Measurements from ENCODE around the gene LEFTY1. TPM values are rescaled to one million over a fixed set of nuclear protein-coding genes. Genes with fewer than 3 reads are reported as not detected.
"Not testable (repeated sequence)": the region's sequence is repeated elsewhere in the genome, so short reads cannot be mapped to it uniquely, and the experiment has no call there.

Gene LEFTY1
- total RNA-seq, 6 experiments from 2014 or later, result not detected

GRCh38 chr1:225840223-225840610, 48.7 kb downstream of the LEFTY1 start:
- no peak overlapping the region for H3K27ac Mint-ChIP-seq
- no peaks in the 10 kb centered on the region for H3K9me3 Mint-ChIP-seq
- no peaks in the 10 kb centered on the region for H3K4me1 Mint-ChIP-seq (ENCODE audit: low read depth)
- H3K4me3 Mint-ChIP-seq, result no peak overlapping the region
- DNase-seq, result no peak
- peaks cover 2% of the 10 kb centered on the region for H3K27me3 Mint-ChIP-seq (ENCODE audit: insufficient read depth)
- TF ChIP-seq CTCF (IDR thresholded peaks at IDR 0.05), result no peak
- no peaks in the 10 kb centered on the region for H3K36me3 Mint-ChIP-seq (ENCODE audit: low read depth)

- H3K27ac Mint-ChIP-seq, result no peak overlapping the region
These were observed 50.2 kb downstream of the LEFTY1 start for GRCh38 chr1:225838793-225839192.

GRCh38 chr1:225836296-225836695, 52.6 kb downstream of the LEFTY1 start:
- not testable (repeated sequence) for H3K27ac Mint-ChIP-seq; H3K27me3 Mint-ChIP-seq (ENCODE audit: insufficient read depth); H3K4me1 Mint-ChIP-seq (ENCODE audit: low read depth); H3K9me3 Mint-ChIP-seq; DNase-seq; H3K36me3 Mint-ChIP-seq (ENCODE audit: low read depth); H3K4me3 Mint-ChIP-seq

More at GRCh38 chr1:225838793-225839192, 50.2 kb downstream of the LEFTY1 start:
- Mint-ChIP-seq H3K4me3 (no peak overlapping the region), H3K9me3 (no peaks in the 10 kb centered on the region), H3K4me1 (ENCODE audit: low read depth) (no peaks in the 10 kb centered on the region), H3K36me3 (ENCODE audit: low read depth) (no peaks in the 10 kb centered on the region; the same call in 1 of the 2 replicates), H3K27me3 (ENCODE audit: insufficient read depth) (peaks cover 2% of the 10 kb centered on the region)
- no peak for DNase-seq
- no peak for TF ChIP-seq CTCF (IDR thresholded peaks at IDR 0.05)

Small RNA genes lying within 50 kb of the gene (microRNA-seq; reads per million reads assigned to microRNA genes)
- gene MIR6741, result 3.1 reads per million

Other genes with a start within 250 kb of the LEFTY1 start
- 100 to 1,000 TPM; 133 to 171 (median 139) TPM for gene ENAH, start 236.0 kb downstream of the LEFTY1 start, total RNA-seq (2021; fragmentation: NEBNext Ultra II Directional; extraction: Animal tissue kit (Norgen Biotek cat#: 25700))
- gene SRP9, start 111.3 kb downstream of the LEFTY1 start, total RNA-seq (2021; fragmentation: NEBNext Ultra II Directional; extraction: Animal tissue kit (Norgen Biotek cat#: 25700)), result 100 to 1,000 TPM; 219 to 277 (median 246) TPM
- 10 to 100 TPM; 30.3 to 38.7 (median 34.9) TPM for gene EPHX1, start 79.0 kb downstream of the LEFTY1 start, total RNA-seq (2021; fragmentation: NEBNext Ultra II Directional; extraction: Animal tissue kit (Norgen Biotek cat#: 25700))
- gene TMEM63A, start 6.8 kb downstream of the LEFTY1 start, total RNA-seq (2021; fragmentation: NEBNext Ultra II Directional; extraction: Animal tissue kit (Norgen Biotek cat#: 25700)), result 10 to 100 TPM; 18.9 to 29.1 (median 22.0) TPM
- 10 to 100 TPM; 50.7 to 56.3 (median 52.8) TPM for gene PYCR2, start 35.1 kb upstream of the LEFTY1 start, total RNA-seq (2021; fragmentation: NEBNext Ultra II Directional; extraction: Animal tissue kit (Norgen Biotek cat#: 25700))
- gene LEFTY2, start 52.1 kb upstream of the LEFTY1 start, total RNA-seq (2021; fragmentation: NEBNext Ultra II Directional; extraction: Animal tissue kit (Norgen Biotek cat#: 25700)), result not detected
- 10 to 100 TPM; 16.1 to 18.1 (median 16.5) TPM for gene SDE2, start 110.2 kb upstream of the LEFTY1 start, total RNA-seq (2021; fragmentation: NEBNext Ultra II Directional; extraction: Animal tissue kit (Norgen Biotek cat#: 25700))
- gene H3-3A, start 173.6 kb upstream of the LEFTY1 start, total RNA-seq (2021; fragmentation: NEBNext Ultra II Directional; extraction: Animal tissue kit (Norgen Biotek cat#: 25700)), result 100 to 1,000 TPM; 307 to 338 (median 326) TPM